A549 (cell line): ENCODE data around the gene TOM1L2. TPM values are rescaled to one million over a fixed set of nuclear protein-coding genes. Genes with fewer than 3 reads are reported as not detected.

ENCODE experiments used
- ATAC-seq, 2 experiments: fragments of 200-7000 bp in 1 of 2; fragments of >200 bp in 1 of 2; cut with Nextera tagmentation in 1 of 2; cut with Tn5 transposase in 1 of 2; 3 replicates each; pipeline versions ENCODE4 v1.8.0 to v1.9.1; 2018 to 2020; ENCODE audit warnings: mild to moderate bottlenecking in 1 of 2, moderate library complexity in 1 of 2
- CTCF ChIA-PET: fragments of 300-600 bp; sonication (Branson Sonifier 250); formaldehyde crosslinking; extraction: SDS; loops from one replicate; lab custom pipeline; 2021; ENCODE audit warnings: antibody characterized with exemption, inconsistent platforms; lab: Yijun Ruan, JAX
- POLR2A ChIA-PET: fragments of 350-600 bp; formaldehyde crosslinking; extraction: SDS; loops from one replicate; lab custom pipeline; 2021; ENCODE audit warnings: antibody characterized with exemption, inconsistent platforms; lab: Yijun Ruan, JAX
- DNase-seq, 2 experiments: peaks; one replicate each; pipeline versions ENCODE4 v3.0.0 to v3.0.0-alpha.2; 2011 to 2016; ENCODE audit warnings: low read depth in 1 of 2, low spot score in 1 of 2
- FAIRE-seq: peaks from 2 replicates; lab custom pipeline; 2011; peaks lifted over from hg19 to GRCh38; lab: Jason Lieb, UNC
- H3K27ac ChIP-seq, 2 experiments: fragments of >200 bp; sonication (Bioruptor Twin); formaldehyde crosslinking; 3 replicates each; pipeline ENCODE4 v1.5.1; 2016 to 2017
- H3K4me1 ChIP-seq: fragments of >200 bp; sonication (Bioruptor Twin); formaldehyde crosslinking; 3 replicates; pipeline ENCODE4 v1.6.1; 2016
- H3K4me2 ChIP-seq: fragments of >200 bp; sonication (Bioruptor Twin); formaldehyde crosslinking; 3 replicates; pipeline ENCODE4 v1.6.1; 2016
- H3K4me3 ChIP-seq: fragments of >200 bp; sonication (Bioruptor Twin); formaldehyde crosslinking; 3 replicates; pipeline ENCODE4 v1.5.1; 2016
- H3K9me3 ChIP-seq: fragments of >200 bp; sonication (Bioruptor Twin); formaldehyde crosslinking; 3 replicates; pipeline ENCODE4 v1.6.1; 2016
- CBX8 ChIP-seq: fragments of 200-600 bp; sonication (generic); IDR thresholded peaks from 2 replicates; pipeline ENCODE4 v1.6.1; 2016
- EP300 ChIP-seq, 2 experiments: fragments of >200 bp; sonication (Bioruptor Twin); formaldehyde crosslinking; IDR thresholded peaks; 2 replicates in 1 of 2; 3 replicates in 1 of 2; pipeline ENCODE4 v1.6.1; 2016 to 2017
- FOXS1 ChIP-seq: fragments of 250-450 bp; sonication (Bioruptor Pico); IDR thresholded peaks from 2 replicates; pipeline ENCODE4 v1.5.0; 2020; ENCODE audit warnings: mild to moderate bottlenecking, moderate library complexity
- GATA3 ChIP-seq: IDR thresholded peaks from 2 replicates; pipeline ENCODE4 v1.6.1; 2012; ENCODE audit warnings: borderline replicate concordance
- JUN ChIP-seq, 2 experiments: fragments of >200 bp; sonication (Bioruptor Twin); formaldehyde crosslinking; IDR thresholded peaks; 2 replicates in 1 of 2; 3 replicates in 1 of 2; pipeline ENCODE4 v1.6.1; 2016 to 2017
- MAZ ChIP-seq: fragments of 150-350 bp; IDR thresholded peaks from 2 replicates; pipeline ENCODE4 v1.6.1; 2014; ENCODE audit warnings: antibody characterized with exemption, low read depth, low read length, borderline replicate concordance
- NFE2L2 ChIP-seq: fragments of 150-350 bp; conservative IDR thresholded peaks from 2 replicates; pipeline ENCODE4 v1.6.1; 2014; ENCODE audit warnings: low read length
- NPAS2 ChIP-seq: fragments of 250-450 bp; sonication (Bioruptor Pico); IDR thresholded peaks from 2 replicates; pipeline ENCODE4 v1.8.0; 2022; ENCODE audit warnings: mild to moderate bottlenecking, moderate library complexity, borderline replicate concordance
- POLR2AphosphoS2 ChIP-seq: conservative IDR thresholded peaks from 2 replicates; pipeline ENCODE4 v1.6.1; 2012; ENCODE audit warnings: low read length, improper control_type of control experiment, inconsistent platforms
- RAD21 ChIP-seq, 2 experiments: fragments of >200 bp in 1 of 2; sonication (Bioruptor Twin) in 1 of 2; formaldehyde crosslinking in 1 of 2; IDR thresholded peaks in 1 of 2; conservative IDR thresholded peaks in 1 of 2; 2 replicates in 1 of 2; 3 replicates in 1 of 2; pipeline ENCODE4 v1.6.1; 2012 to 2018; ENCODE audit warnings: inconsistent platforms in 1 of 2
- TFCP2L1 ChIP-seq: fragments of 250-450 bp; sonication (Bioruptor Pico); IDR thresholded peaks from 2 replicates; pipeline ENCODE4 v1.5.0; 2021; ENCODE audit warnings: mild to moderate bottlenecking
- polyA plus RNA-seq, 4 experiments: library from polyadenylated mRNA; depleted of rRNA in 3 of 4; stranded (reverse); fragments of >200 nt; fragmentation: RNase III in 1 of 4; extraction: RNeasy Plus Mini Kit Qiagen cat#74134 plus additional on column Dnase treatment in 1 of 4; gene quantifications; 2 replicates in 3 of 4; 3 replicates in 1 of 4; pipeline ENCODE4 v1.2.3, GENCODE V29; 2011 to 2017
- TF ChIP-seq, protein P1 (sequence below): IDR thresholded peaks from 2 replicates; pipeline ENCODE4 v1.6.1; 2012; ENCODE audit warnings: low read depth, borderline replicate concordance
- TF ChIP-seq, protein P2 (sequence below): fragments of 200-600 bp; sonication (generic); IDR thresholded peaks from 2 replicates; pipeline ENCODE4 v1.6.1; 2016; ENCODE audit warnings: antibody characterized with exemption, mild to moderate bottlenecking, moderate library complexity
- TF ChIP-seq, protein P3 (sequence below): fragments of 250-450 bp; sonication (Bioruptor Pico); IDR thresholded peaks from 2 replicates; pipeline ENCODE4 v1.5.0; 2021; ENCODE audit warnings: mild to moderate bottlenecking, moderate library complexity, borderline replicate concordance
- TF ChIP-seq, protein P4 (sequence below): fragments of 250-450 bp; sonication (Bioruptor Pico); IDR thresholded peaks from 2 replicates; pipeline ENCODE4 v1.5.0; 2020; ENCODE audit warnings: low read depth, mild to moderate bottlenecking, moderate library complexity
- TF ChIP-seq, protein P5 (sequence below): fragments of >200 bp; sonication (Bioruptor Twin); formaldehyde crosslinking; IDR thresholded peaks from 3 replicates; pipeline ENCODE4 v1.5.1; 2016

Gene TOM1L2
- polyA plus RNA-seq, 2 of the 4 experiments (the other 2 are of a cell fraction) = 19.2 to 24.7 TPM

DNA sequence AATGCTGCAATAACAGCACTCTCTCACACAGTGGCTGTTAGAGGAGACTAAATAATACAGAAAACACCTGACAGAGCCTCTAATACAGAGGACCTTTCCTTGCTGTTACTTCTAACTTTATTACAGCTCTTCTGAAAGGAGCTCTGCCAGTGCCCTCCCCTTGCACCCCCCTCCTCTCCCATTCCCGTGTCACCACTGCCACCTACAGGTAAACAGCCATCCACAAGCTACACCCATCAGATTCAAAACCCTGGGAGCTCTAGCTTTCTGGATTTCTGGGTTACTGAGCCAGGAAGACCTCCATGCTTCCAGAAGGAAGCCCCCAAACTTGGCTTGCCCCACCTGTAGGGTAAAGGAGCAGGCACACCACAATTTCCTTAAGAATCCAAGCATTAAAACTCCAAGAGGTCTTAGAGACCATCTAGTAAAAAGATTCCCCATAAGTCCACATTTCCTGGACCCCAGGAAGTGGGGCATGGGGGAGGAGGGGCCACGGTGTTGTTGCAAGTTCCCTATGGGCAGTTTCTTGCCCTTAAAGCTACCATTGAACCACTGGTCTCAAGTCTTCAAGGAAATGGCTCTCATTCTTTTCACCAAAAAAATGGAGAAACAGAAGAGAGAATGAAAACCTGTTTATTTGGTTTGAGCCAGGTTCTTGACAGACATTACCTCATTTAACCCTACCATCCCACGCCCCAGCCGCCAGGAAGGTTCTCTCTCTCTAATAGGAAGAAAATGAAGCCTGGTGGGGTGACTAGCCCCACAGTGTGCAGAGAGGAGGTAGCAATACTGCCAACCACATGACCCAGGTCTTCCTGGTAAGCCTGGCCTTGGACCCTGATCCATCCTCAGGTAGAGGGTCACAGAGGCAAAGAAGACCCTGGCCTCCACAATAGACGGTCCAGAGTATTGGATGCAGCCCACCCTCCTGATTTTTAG lies 52.8 kb downstream of the TOM1L2 start (continued):
- TF ChIP-seq JUN (IDR thresholded peaks at IDR 0.05) (peak in 1 of 2 experiments; percentile 45; a peak in 1 of 5 replicates), CBX8 (no peak), EP300 (IDR thresholded peaks at IDR 0.05) (no peak), MAZ (peak; percentile 95; the same call in 1 of the 2 replicates), NFE2L2 (no peak), TFCP2L1 (CRISPR knock-in tag) (no peak)
- TF ChIP-seq, all 56 proteins: peak for 6

DNA sequence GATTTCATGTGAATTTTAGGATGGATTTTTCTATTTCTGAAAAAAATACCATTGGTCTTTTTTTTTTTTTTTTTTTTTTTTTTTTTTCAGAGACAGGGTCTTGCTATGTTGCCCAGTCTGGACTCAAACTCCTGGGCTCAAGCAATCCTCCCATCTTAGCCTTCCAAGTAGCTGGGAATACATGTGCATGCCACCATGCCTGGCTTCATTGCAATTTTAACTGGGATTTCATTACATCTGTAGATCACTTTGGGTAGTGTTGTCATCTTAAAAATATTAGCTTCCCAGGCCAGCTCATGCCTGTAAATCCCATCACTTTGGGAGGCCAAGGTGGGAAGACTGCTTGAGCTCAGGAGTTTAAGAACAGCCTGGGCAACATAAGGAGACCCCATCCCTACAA lies 54.8 kb downstream of the TOM1L2 start:
- TF ChIP-seq GATA3 (no peak), POLR2AphosphoS2 (no peak), NPAS2 (CRISPR knock-in tag) (no peak), RAD21 (conservative IDR thresholded peaks at IDR 0.05 in 1 of 2, IDR thresholded peaks at IDR 0.05 in 1 of 2) (no peak)
- TF ChIP-seq, protein P1, sequence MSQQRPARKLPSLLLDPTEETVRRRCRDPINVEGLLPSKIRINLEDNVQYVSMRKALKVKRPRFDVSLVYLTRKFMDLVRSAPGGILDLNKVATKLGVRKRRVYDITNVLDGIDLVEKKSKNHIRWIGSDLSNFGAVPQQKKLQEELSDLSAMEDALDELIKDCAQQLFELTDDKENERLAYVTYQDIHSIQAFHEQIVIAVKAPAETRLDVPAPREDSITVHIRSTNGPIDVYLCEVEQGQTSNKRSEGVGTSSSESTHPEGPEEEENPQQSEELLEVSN = no peak
- TF ChIP-seq, protein P2, sequence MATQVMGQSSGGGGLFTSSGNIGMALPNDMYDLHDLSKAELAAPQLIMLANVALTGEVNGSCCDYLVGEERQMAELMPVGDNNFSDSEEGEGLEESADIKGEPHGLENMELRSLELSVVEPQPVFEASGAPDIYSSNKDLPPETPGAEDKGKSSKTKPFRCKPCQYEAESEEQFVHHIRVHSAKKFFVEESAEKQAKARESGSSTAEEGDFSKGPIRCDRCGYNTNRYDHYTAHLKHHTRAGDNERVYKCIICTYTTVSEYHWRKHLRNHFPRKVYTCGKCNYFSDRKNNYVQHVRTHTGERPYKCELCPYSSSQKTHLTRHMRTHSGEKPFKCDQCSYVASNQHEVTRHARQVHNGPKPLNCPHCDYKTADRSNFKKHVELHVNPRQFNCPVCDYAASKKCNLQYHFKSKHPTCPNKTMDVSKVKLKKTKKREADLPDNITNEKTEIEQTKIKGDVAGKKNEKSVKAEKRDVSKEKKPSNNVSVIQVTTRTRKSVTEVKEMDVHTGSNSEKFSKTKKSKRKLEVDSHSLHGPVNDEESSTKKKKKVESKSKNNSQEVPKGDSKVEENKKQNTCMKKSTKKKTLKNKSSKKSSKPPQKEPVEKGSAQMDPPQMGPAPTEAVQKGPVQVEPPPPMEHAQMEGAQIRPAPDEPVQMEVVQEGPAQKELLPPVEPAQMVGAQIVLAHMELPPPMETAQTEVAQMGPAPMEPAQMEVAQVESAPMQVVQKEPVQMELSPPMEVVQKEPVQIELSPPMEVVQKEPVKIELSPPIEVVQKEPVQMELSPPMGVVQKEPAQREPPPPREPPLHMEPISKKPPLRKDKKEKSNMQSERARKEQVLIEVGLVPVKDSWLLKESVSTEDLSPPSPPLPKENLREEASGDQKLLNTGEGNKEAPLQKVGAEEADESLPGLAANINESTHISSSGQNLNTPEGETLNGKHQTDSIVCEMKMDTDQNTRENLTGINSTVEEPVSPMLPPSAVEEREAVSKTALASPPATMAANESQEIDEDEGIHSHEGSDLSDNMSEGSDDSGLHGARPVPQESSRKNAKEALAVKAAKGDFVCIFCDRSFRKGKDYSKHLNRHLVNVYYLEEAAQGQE = no peak
- TF ChIP-seq, protein P3, sequence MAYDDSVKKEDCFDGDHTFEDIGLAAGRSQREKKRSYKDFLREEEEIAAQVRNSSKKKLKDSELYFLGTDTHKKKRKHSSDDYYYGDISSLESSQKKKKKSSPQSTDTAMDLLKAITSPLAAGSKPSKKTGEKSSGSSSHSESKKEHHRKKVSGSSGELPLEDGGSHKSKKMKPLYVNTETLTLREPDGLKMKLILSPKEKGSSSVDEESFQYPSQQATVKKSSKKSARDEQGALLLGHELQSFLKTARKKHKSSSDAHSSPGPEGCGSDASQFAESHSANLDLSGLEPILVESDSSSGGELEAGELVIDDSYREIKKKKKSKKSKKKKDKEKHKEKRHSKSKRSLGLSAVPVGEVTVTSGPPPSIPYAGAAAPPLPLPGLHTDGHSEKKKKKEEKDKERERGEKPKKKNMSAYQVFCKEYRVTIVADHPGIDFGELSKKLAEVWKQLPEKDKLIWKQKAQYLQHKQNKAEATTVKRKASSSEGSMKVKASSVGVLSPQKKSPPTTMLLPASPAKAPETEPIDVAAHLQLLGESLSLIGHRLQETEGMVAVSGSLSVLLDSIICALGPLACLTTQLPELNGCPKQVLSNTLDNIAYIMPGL (CRISPR knock-in tag) = no peak
- POLR2A ChIA-PET = no interaction called here
- no peak for ATAC-seq
- CTCF ChIA-PET = interaction anchor here (0.6 to 11.1 kb wide), 11 partner anchors 10 to 117 kb away, joined by 3 to 313 read pairs (median 19); no protein-coding TSS in a partner anchor
- no peak for FAIRE-seq
- Histone ChIP-seq H3K9me3 (no peaks in the 10 kb centered on the region), H3K4me3 (no peak overlapping the region), H3K4me2 (no peak overlapping the region), H3K4me1 (peaks cover 60% of the 10 kb centered on the region), H3K27ac (peak overlapping the region in 1 of 2 experiments; percentile 23; a peak in 1 of 6 replicates)
- DNase-seq = no peak

DNA sequence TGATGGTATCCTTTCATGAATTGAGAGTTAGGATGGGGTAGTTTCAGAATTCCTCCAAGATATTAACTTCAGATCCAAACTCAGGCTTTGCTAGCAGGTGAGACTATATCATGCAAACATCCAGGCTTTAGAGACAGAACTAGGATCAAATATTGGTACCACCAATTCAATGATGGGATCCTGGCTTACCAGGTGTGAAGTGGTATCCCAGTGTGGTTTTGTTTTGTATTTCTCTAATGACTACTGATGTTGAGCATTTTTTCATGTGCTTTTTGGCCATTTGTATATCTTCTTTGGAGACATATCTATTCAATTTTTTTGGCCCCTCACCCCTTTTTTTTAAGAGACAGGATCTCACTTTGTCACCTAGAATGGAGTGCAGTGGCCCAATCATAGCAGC lies 57.0 kb downstream of the TOM1L2 start:
- POLR2A ChIA-PET = no interaction called here
- H3K4me1 ChIP-seq = peaks cover 37% of the 10 kb centered on the region
- H3K27ac ChIP-seq = peak overlapping the region; percentile 67 to 88; a peak in 3 of 6 replicates
- H3K9me3 ChIP-seq = no peaks in the 10 kb centered on the region
- TF ChIP-seq, protein P4, sequence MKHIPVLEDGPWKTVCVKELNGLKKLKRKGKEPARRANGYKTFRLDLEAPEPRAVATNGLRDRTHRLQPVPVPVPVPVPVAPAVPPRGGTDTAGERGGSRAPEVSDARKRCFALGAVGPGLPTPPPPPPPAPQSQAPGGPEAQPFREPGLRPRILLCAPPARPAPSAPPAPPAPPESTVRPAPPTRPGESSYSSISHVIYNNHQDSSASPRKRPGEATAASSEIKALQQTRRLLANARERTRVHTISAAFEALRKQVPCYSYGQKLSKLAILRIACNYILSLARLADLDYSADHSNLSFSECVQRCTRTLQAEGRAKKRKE (CRISPR knock-in tag) = no peak
- TF ChIP-seq FOXS1 (CRISPR knock-in tag) = no peak
- TF ChIP-seq, protein P5, sequence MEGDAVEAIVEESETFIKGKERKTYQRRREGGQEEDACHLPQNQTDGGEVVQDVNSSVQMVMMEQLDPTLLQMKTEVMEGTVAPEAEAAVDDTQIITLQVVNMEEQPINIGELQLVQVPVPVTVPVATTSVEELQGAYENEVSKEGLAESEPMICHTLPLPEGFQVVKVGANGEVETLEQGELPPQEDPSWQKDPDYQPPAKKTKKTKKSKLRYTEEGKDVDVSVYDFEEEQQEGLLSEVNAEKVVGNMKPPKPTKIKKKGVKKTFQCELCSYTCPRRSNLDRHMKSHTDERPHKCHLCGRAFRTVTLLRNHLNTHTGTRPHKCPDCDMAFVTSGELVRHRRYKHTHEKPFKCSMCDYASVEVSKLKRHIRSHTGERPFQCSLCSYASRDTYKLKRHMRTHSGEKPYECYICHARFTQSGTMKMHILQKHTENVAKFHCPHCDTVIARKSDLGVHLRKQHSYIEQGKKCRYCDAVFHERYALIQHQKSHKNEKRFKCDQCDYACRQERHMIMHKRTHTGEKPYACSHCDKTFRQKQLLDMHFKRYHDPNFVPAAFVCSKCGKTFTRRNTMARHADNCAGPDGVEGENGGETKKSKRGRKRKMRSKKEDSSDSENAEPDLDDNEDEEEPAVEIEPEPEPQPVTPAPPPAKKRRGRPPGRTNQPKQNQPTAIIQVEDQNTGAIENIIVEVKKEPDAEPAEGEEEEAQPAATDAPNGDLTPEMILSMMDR = no peak
- TF ChIP-seq, protein P3 (CRISPR knock-in tag) = no peak
- CTCF ChIA-PET = interaction anchor here (1.3 to 11.1 kb wide), 4 partner anchors 26 to 118 kb away, joined by 3 to 313 read pairs (median 6); no protein-coding TSS in a partner anchor
- no peak overlapping the region for H3K4me2 ChIP-seq
- FAIRE-seq = no peak
- no peak for ATAC-seq
- no peak for DNase-seq
- H3K4me3 ChIP-seq = no peak overlapping the region
